Type B pancreatic cell (in vitro differentiated cells): ENCODE results near the gene PHF10. TPM values are rescaled to one million over a fixed set of nuclear protein-coding genes. Genes with fewer than 3 reads are reported as not detected.
"Not testable (repeated sequence)": the region's sequence is repeated elsewhere in the genome, so short reads cannot be mapped to it uniquely, and the experiment has no call there.

Source experiments
- DNase-seq: peaks from one replicate; pipeline ENCODE4 v3.0.0; 2021; ENCODE audit warnings: mixed read lengths; ENCODE audit not compliant: unreplicated experiment; ENCODE audit errors: extremely low spot score
- H3K27ac Mint-ChIP-seq: 2 replicates; pipeline ENCODE4 v1.8.0; 2021; ENCODE audit warnings: mild to moderate bottlenecking, mixed read lengths
- H3K27me3 Mint-ChIP-seq: 2 replicates; pipeline ENCODE4 v1.8.0; 2021; ENCODE audit warnings: mixed read lengths
- H3K36me3 Mint-ChIP-seq: 2 replicates; pipeline ENCODE4 v1.8.0; 2021; ENCODE audit warnings: mixed read lengths
- H3K4me1 Mint-ChIP-seq: one replicate; pipeline ENCODE4 v1.8.0; 2021; ENCODE audit warnings: mixed read lengths; ENCODE audit not compliant: unreplicated experiment
- H3K4me3 Mint-ChIP-seq: 2 replicates; pipeline ENCODE4 v1.8.0; 2021; ENCODE audit warnings: mild to moderate bottlenecking, mixed read lengths
- H3K9me3 Mint-ChIP-seq: 2 replicates; pipeline ENCODE4 v1.8.0; 2021; ENCODE audit warnings: mixed read lengths
- long read RNA-seq: library from polyadenylated mRNA; unstranded; transcript quantifications from one replicate; pipeline ENCODE4 v2.0.0, GENCODE V29; 2020
- total RNA-seq: library from RNA; stranded (reverse); gene quantifications from 2 replicates; pipeline ENCODE4 v1.2.1, GENCODE V29; 2021; ENCODE audit warnings: low replicate concordance
- TF ChIP-seq, protein P1 (sequence below): fragments of 200-600 bp; sonication (generic); conservative IDR thresholded peaks from 2 replicates; pipeline ENCODE4 v1.5.0; 2021; ENCODE audit warnings: antibody characterized with exemption, mild to moderate bottlenecking

The PHF10 gene
- 44.5 and 59.9 TPM in 2 replicates for total RNA-seq
- long read RNA-seq, partial matches to known transcripts: 2 of 7 reads
- long read RNA-seq, other reads (novel, unspliced or antisense): 5 of 7 reads

GRCh38 chr6:169724494-169725124 lies at the start of gene PHF10:
PHF10 (minus strand) TSS chr6:169724500; CDS start chr6:169723931, 569 bp downstream.
- H3K27me3 Mint-ChIP-seq: peaks cover 3% of the 10 kb centered on the region
- H3K4me1 Mint-ChIP-seq: peaks cover 30% of the 10 kb centered on the region
- DNase-seq: peak; percentile 88
- H3K9me3 Mint-ChIP-seq: no peaks in the 10 kb centered on the region
- peak within 1 kb of the TSS; percentile 96 for H3K27ac Mint-ChIP-seq
- TF ChIP-seq, protein P1, sequence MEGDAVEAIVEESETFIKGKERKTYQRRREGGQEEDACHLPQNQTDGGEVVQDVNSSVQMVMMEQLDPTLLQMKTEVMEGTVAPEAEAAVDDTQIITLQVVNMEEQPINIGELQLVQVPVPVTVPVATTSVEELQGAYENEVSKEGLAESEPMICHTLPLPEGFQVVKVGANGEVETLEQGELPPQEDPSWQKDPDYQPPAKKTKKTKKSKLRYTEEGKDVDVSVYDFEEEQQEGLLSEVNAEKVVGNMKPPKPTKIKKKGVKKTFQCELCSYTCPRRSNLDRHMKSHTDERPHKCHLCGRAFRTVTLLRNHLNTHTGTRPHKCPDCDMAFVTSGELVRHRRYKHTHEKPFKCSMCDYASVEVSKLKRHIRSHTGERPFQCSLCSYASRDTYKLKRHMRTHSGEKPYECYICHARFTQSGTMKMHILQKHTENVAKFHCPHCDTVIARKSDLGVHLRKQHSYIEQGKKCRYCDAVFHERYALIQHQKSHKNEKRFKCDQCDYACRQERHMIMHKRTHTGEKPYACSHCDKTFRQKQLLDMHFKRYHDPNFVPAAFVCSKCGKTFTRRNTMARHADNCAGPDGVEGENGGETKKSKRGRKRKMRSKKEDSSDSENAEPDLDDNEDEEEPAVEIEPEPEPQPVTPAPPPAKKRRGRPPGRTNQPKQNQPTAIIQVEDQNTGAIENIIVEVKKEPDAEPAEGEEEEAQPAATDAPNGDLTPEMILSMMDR: no peak
- peak within 1 kb of the TSS; percentile 95 for H3K4me3 Mint-ChIP-seq
- H3K36me3 Mint-ChIP-seq: peaks cover 5% of the 10 kb centered on the region

GRCh38 chr6:169766921-169767736 lies 42.8 kb upstream of the PHF10 start:
- no peaks in the 10 kb centered on the region for H3K27me3 Mint-ChIP-seq
- H3K36me3 Mint-ChIP-seq: peaks cover 16% of the 10 kb centered on the region
- TF ChIP-seq, protein P1: no peak
- H3K27ac Mint-ChIP-seq: no peak overlapping the region
- DNase-seq: no peak
- peaks cover 10% of the 10 kb centered on the region for H3K4me1 Mint-ChIP-seq
- no peak overlapping the region for H3K4me3 Mint-ChIP-seq
- H3K9me3 Mint-ChIP-seq: no peaks in the 10 kb centered on the region

- Mint-ChIP-seq H3K9me3 (no peaks in the 10 kb centered on the region), H3K27ac (no peak overlapping the region), H3K27me3 (no peaks in the 10 kb centered on the region), H3K36me3 (peaks cover 13% of the 10 kb centered on the region), H3K4me3 (no peak overlapping the region), H3K4me1 (peaks cover 10% of the 10 kb centered on the region)
- TF ChIP-seq, protein P1: no peak
- no peak for DNase-seq
Measured at GRCh38 chr6:169766232-169766631, 41.9 kb upstream of the PHF10 start.

DNA sequence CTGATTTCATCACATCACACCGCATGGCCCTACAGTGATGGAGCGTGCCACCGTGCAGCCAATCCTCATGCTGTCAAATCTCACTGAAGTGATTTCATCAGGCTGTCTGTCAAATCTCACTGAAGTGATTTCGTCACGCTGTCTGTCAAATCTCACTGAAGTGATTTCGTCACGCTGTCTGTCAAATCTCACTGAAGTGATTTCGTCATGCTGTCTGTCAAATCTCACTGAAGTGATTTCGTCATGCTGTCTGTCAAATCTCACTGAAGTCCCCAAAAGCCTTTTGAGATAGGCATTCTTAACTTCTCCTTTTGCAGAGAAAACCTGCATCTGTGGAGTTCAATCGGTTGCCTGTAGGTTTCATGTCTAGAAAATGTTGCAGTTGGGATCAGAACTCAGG lies 41.5 kb upstream of the PHF10 start:
- H3K9me3 Mint-ChIP-seq, H3K4me3 Mint-ChIP-seq, H3K4me1 Mint-ChIP-seq, H3K27me3 Mint-ChIP-seq, H3K27ac Mint-ChIP-seq, DNase-seq: not testable (repeated sequence)
- peaks cover 13% of the 10 kb centered on the region for H3K36me3 Mint-ChIP-seq

- DNase-seq: no peak
- TF ChIP-seq, protein P1: no peak
- Mint-ChIP-seq H3K9me3 (no peaks in the 10 kb centered on the region), H3K4me3 (no peak overlapping the region), H3K4me1 (peaks cover 10% of the 10 kb centered on the region), H3K27ac (no peak overlapping the region), H3K36me3 (peaks cover 24% of the 10 kb centered on the region), H3K27me3 (no peaks in the 10 kb centered on the region)
Measured at GRCh38 chr6:169763881-169764280, 39.6 kb upstream of the PHF10 start.

GRCh38 chr6:169763308-169763707 lies 39.0 kb upstream of the PHF10 start:
- Mint-ChIP-seq H3K4me3 (no peak overlapping the region), H3K27ac (no peak overlapping the region), H3K36me3 (peaks cover 29% of the 10 kb centered on the region)

More at GRCh38 chr6:169763308-169763707, 39.0 kb upstream of the PHF10 start:
- no peak for DNase-seq
- Mint-ChIP-seq H3K4me1 (peaks cover 10% of the 10 kb centered on the region), H3K27me3 (no peaks in the 10 kb centered on the region), H3K9me3 (no peaks in the 10 kb centered on the region)
- TF ChIP-seq, protein P1: no peak
